K562 (cell line): ENCODE measurements around the gene HPCA. TPM values are rescaled to one million over a fixed set of nuclear protein-coding genes. Genes with fewer than 3 reads are reported as not detected.

Source experiments
- BRD9 ChIP-seq: fragments of 450-650 bp; IDR thresholded peaks from 2 replicates; pipeline ENCODE4 v1.6.1; 2018; ENCODE audit warnings: low read depth; ENCODE audit not compliant: partially characterized antibody
- CXXC5 ChIP-seq: fragments of 250-450 bp; sonication (Bioruptor Pico); IDR thresholded peaks from 2 replicates; pipeline ENCODE4 v1.8.0; 2022; ENCODE audit warnings: inconsistent platforms, mild to moderate bottlenecking, moderate library complexity
- ELK3 ChIP-seq: fragments of 450-650 bp; formaldehyde crosslinking; IDR thresholded peaks from 2 replicates; pipeline ENCODE4 v1.4.0; 2020; ENCODE audit warnings: mild to moderate bottlenecking
- HDAC3 ChIP-seq: fragments of 450-650 bp; IDR thresholded peaks from 2 replicates; pipeline ENCODE4 v1.6.1; 2018; ENCODE audit warnings: borderline replicate concordance, mild to moderate bottlenecking, moderate library complexity; ENCODE audit not compliant: partially characterized antibody
- ID3 ChIP-seq, 2 experiments: fragments of 250-450 bp in 1 of 2; fragments of 450-650 bp in 1 of 2; sonication (Bioruptor Pico) in 1 of 2; IDR thresholded peaks; 2 replicates each; pipeline versions ENCODE4 v1.6.1 to v1.8.0; 2016 to 2021; ENCODE audit warnings: mild to moderate bottlenecking in 2 of 2, moderate library complexity in 2 of 2, missing compliant biosample characterization in 1 of 2, missing genetic modification characterization in 1 of 2
- ZNF316 ChIP-seq: fragments of 450-650 bp; IDR thresholded peaks from 2 replicates; pipeline ENCODE4 v1.6.1; 2016
- polyA plus RNA-seq, 8 experiments: library from polyadenylated mRNA; depleted of rRNA in 4 of 8; stranded (reverse) in 5 of 8; unstranded in 3 of 8; fragments of >200 nt; fragmentation: Nextera tagmentation in 2 of 8; fragmentation: Illumina TruSeq in 1 of 8; extraction: Ambion mirVana in 2 of 8; extraction: Trizol in 1 of 8; gene quantifications; 2 replicates each; pipeline versions ENCODE4 v1.2.1 to v1.2.3, GENCODE V29; 2011 to 2014; ENCODE audit warnings: inconsistent platforms in 1 of 8, missing spikeins in 1 of 8
- total RNA-seq, 7 experiments: library from RNA; depleted of rRNA in 6 of 7; stranded (reverse); fragments of >200 nt in 6 of 7; fragmentation: Illumina TruSeq in 2 of 7; extraction: Trizol in 2 of 7; gene quantifications; 2 replicates each; pipeline versions ENCODE4 v1.2.1 to v1.2.3, GENCODE V29; 2011 to 2021; ENCODE audit warnings: low replicate concordance in 1 of 7

The HPCA gene
- total and polyA plus RNA-seq, 9 of the 15 experiments (the other 6 are each of a cell fraction or from before 2014, with no cell fraction given) = not detected

- no peak for TF ChIP-seq ELK3
- no peak for TF ChIP-seq HDAC3
- TF ChIP-seq CXXC5 (CRISPR knock-in tag) = 0 out of 2 replicates have a peak, but pooled peaks have one; percentile 39
- no peak for TF ChIP-seq BRD9
- TF ChIP-seq ZNF316 = no peak
- no peak for TF ChIP-seq ID3 (CRISPR knock-in tag; IDR thresholded peaks at IDR 0.05)
- TF ChIP-seq ID3 (tag; IDR thresholded peaks at IDR 0.05) = no peak
These were observed 6.3 kb downstream of the HPCA start (continued) for GRCh38 chr1:32892368-32893197.
